ENCODE measurements around the gene LRP11.
"Not testable (repeated sequence)": the region's sequence is repeated elsewhere in the genome, so short reads cannot be mapped to it uniquely, and the experiment has no call there.

Gene LRP11

GRCh38 chr6:149867876-149868640 lies 3.9 kb upstream of the LRP11 start:
- no peak for DNase-seq

GRCh38 chr6:149864578-149865535 lies 698 bp upstream of the LRP11 start:
- no peak for DNase-seq

- peak; percentile 41 for DNase-seq
Observed at GRCh38 chr6:149862922-149863697, 1.0 kb downstream of the LRP11 start.

DNA sequence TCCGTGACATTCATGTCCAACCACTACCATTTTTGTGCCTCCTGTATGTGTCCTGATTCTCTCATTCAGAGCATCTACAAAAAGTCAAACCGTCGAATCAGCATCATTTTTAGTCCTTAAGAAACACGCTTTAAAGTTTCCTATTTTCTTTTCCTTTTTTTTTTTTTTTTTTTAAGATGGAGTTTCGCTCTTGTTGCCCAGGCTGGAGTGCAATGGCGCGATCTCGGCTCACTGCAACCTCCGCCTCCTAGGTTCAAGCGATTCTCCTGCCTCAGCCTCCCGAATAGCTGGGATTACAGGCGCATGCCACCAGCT lies 1.8 kb downstream of the LRP11 start:
- DNase-seq = not testable (repeated sequence)

DNA sequence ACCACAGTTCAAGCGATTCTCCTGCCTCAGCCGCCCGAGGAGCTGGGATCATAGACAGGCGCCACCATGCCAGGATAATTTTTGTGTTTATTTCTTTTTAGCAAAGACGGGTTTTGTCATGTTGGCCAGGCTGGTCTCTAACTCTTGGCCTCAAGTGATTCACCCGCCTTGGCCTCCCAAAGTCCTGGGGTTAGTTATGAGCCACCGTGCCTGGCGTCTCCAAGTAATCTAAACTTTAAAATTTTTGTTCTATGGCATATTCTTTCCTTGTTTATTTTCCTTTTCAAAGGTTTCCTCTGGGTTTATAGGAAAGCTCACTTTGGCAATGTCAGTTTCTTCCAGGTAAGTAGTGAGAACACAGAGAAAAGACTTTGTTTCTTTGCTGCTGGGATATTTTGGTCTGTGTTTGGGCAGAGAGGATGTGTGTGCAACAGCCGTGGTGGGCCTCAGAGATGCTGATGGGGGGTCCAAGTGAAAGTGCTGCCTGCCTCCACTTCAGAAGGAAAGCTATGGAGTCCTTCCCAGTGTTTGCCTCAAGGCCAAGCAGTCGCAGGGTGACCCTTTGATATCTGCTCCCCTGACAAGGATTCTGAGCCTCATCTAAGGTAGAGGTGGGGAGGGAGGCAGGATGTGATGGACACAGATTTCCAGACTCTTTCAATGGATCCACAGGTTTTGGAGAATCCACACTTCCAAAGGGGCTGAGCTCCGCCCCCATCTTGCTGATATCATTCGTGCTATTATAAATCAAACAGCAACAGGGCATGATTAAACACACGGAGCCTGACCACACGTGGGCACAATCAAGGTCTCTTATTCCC lies 2.3 kb downstream of the LRP11 start:
- DNase-seq = no peak

- no peak for DNase-seq
Observed at GRCh38 chr6:149860834-149861602, 3.1 kb downstream of the LRP11 start.

DNA sequence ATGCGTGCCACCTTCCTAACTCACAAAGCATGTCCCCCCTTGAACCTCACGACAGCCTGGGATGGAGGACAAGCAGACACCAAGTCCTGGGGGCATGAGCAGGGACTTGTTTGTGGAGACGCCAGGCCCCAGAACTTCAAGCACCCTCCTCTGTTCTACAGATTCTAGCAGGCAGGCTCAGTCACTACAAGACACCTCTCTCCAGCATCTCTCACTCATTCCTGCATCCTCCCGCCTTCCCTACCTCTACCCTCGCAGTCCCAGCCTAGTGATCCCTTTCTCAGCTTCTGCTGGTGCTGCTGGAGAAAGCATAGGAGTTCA lies 3.7 kb downstream of the LRP11 start:
- no peak for DNase-seq

GRCh38 chr6:149859938-149860337 lies 4.2 kb downstream of the LRP11 start:
- DNase-seq = no peak

DNA sequence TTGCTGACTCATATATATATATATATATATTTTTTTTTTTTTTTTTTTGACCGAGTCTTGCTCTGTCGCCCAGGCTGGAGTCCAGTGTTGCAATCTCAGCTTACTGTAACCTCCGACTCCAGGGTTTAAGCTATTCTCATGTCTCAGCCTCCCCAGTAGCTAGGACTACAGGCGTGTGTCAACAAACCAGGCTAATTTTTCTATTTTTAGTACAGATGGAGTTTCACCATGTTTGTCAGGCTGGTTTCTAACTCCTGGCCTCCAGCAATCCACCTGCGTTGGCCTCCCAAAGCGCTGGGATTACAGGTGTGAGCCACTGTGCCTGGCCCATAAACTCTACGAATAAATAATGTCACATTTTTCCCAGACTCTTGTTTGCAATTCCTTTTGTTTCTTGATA lies 4.8 kb downstream of the LRP11 start:
- no peak for DNase-seq

GRCh38 chr6:149857541-149857940 lies 6.6 kb downstream of the LRP11 start:
- DNase-seq = no peak

- DNase-seq = no peak
Observed at GRCh38 chr6:149856256-149856994, 7.7 kb downstream of the LRP11 start.

DNA sequence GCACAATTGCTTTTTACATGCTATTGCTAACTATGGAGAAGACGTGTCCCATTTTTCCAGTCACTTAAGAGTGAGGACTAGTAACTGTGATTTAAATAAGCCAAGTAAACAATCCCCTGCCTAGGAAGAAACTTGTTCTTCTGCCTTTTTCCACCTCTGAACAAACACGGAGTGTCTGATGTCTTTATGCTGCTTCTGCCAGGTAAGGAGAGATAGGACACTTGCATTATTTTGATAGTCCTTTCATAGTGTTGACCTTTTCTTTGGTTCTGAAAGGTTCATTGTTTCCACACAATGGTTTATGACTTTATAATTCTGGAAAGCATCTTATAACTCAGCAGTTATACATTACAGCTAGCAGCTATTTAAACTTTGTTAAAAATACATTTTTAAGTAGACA lies 8.4 kb downstream of the LRP11 start:
- no peak for DNase-seq

DNA sequence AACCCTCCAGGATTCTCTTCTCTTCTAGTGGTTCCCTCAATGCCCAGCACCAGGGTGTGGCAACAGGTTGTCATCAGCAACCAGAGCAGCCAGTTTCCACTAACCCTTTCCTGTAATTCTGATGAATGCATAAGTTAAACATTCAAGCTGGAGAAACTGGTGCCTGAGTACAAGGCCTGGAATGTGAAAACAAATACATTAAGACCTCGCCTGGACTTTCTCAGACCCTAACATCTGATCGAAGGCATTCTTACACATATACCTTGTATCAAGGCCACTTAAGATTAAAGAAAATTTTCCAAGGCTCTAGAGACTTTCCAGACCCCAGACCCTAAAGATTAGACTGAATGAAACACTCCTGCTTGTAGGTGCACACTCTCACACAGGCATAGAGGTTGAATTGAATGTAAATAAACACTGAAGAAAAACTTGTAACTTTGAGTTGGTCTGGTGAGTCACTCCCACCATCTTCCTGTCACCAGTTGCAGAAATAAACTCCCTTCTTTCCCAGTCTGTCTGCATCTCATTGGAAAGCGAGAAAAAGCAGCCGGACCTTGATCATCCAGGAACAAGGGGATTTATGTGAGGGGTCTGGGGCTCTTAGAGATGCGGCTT lies 9.0 kb downstream of the LRP11 start:
- DNase-seq = no peak

GRCh38 chr6:149854532-149854931 lies 9.6 kb downstream of the LRP11 start:
- no peak for DNase-seq

GRCh38 chr6:149854017-149854416 lies 10.1 kb downstream of the LRP11 start:
- not testable (repeated sequence) for DNase-seq

- DNase-seq = no peak
Observed at GRCh38 chr6:149852881-149853280, 11.3 kb downstream of the LRP11 start.

DNA sequence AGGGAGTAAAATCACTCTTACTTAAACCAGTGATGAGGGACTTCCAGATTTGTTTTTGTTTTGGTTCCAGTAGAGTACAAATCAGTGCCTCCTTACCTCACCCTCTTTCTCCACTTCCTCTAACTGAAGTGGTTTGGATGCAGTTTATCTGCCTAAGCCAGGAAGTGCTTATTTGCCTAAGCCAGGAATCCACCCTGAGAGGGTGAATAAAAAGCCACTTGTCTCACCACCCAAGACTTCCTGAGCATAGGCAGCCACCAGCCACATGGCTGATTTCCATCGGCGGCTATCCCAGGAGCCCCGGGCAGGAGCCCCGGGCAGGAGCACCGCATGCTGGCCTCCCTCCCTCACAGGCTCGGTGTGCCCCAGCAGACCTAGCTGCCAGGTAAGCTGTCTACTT lies 12.0 kb downstream of the LRP11 start:
- DNase-seq = no peak

GRCh38 chr6:149851461-149852110 lies 12.6 kb downstream of the LRP11 start:
- no peak for DNase-seq

GRCh38 chr6:149848343-149848742 lies 15.8 kb downstream of the LRP11 start:
- DNase-seq = not testable (repeated sequence)

GRCh38 chr6:149847939-149848267 lies 16.3 kb downstream of the LRP11 start:
- no peak for DNase-seq

Data from activated T-cell treated with anti-CD3 and anti-CD28 coated beads, Interleukin-2, amount 50 U/mL, for 1 hour (primary cell).